HepG2 (cell line): ENCODE results near the gene PIEZO2. TPM values are rescaled to one million over a fixed set of nuclear protein-coding genes. Genes with fewer than 3 reads are reported as not detected.
A peak's percentile ranks its signal among the peaks of the same experiment; 100 is the strongest.

ENCODE experiments used
- ATF3 ChIP-seq: sonication (generic); formaldehyde crosslinking; IDR thresholded peaks from 2 replicates; pipeline ENCODE4 v1.4.0; 2020; ENCODE audit warnings: missing genetic modification reagents
- ATF6 ChIP-seq: sonication (generic); formaldehyde crosslinking; conservative IDR thresholded peaks from 2 replicates; pipeline ENCODE4 v1.4.0; 2020; ENCODE audit warnings: missing genetic modification reagents
- BHLHE40 ChIP-seq: IDR thresholded peaks from 2 replicates; pipeline ENCODE4 v1.6.1; 2011; ENCODE audit warnings: low read length, improper control_type of control experiment
- DMAP1 ChIP-seq: IDR thresholded peaks from 2 replicates; pipeline ENCODE4 v1.6.1; 2016
- DR1 ChIP-seq: sonication (generic); formaldehyde crosslinking; IDR thresholded peaks from 2 replicates; pipeline ENCODE4 v1.8.0; 2021; ENCODE audit warnings: mild to moderate bottlenecking, missing genetic modification reagents, inconsistent platforms
- FOXA3 ChIP-seq: IDR thresholded peaks from 2 replicates; pipeline ENCODE4 v1.6.1; 2016; ENCODE audit warnings: missing genetic modification reagents, missing compliant biosample characterization
- HNRNPLL ChIP-seq: fragments of 200-400 bp; formaldehyde crosslinking; IDR thresholded peaks from 2 replicates; pipeline ENCODE4 v1.6.1; 2017; ENCODE audit warnings: mild to moderate bottlenecking, low read depth, low read length; ENCODE audit not compliant: poor library complexity, severe bottlenecking
- MAF1 ChIP-seq: sonication (generic); formaldehyde crosslinking; IDR thresholded peaks from 2 replicates; pipeline ENCODE4 v1.5.0; 2020; ENCODE audit warnings: missing genetic modification reagents, borderline replicate concordance
- MBNL3 ChIP-seq: fragments of 250-450 bp; sonication (Bioruptor Pico); conservative IDR thresholded peaks from 2 replicates; pipeline ENCODE4 v1.8.0; 2022; ENCODE audit warnings: mild to moderate bottlenecking, inconsistent platforms
- NR2F6 ChIP-seq, 2 experiments: IDR thresholded peaks; 2 replicates each; pipeline ENCODE4 v1.6.1; 2016; ENCODE audit warnings: antibody characterized with exemption in 1 of 2, mild to moderate bottlenecking in 1 of 2
- PCBP2 ChIP-seq: fragments of 200-400 bp; formaldehyde crosslinking; optimal IDR thresholded peaks from 2 replicates; pipeline ENCODE3; 2018; ENCODE audit warnings: low read length, low read depth; ENCODE audit not compliant: poor library complexity, severe bottlenecking
- POGZ ChIP-seq: sonication (generic); formaldehyde crosslinking; IDR thresholded peaks from 2 replicates; pipeline ENCODE4 v1.4.0; 2020; ENCODE audit warnings: mild to moderate bottlenecking, missing genetic modification reagents
- ZHX1 ChIP-seq: sonication (generic); formaldehyde crosslinking; IDR thresholded peaks from 2 replicates; pipeline ENCODE4 v1.8.1; 2022; ENCODE audit warnings: low read depth, mild to moderate bottlenecking, missing genetic modification reagents
- ZNF251 ChIP-seq: sonication (generic); formaldehyde crosslinking; IDR thresholded peaks from 2 replicates; pipeline ENCODE4 v1.9.0; 2021; ENCODE audit warnings: mild to moderate bottlenecking, missing genetic modification reagents
- ZNF282 ChIP-seq: fragments of 450-650 bp; IDR thresholded peaks from 2 replicates; pipeline ENCODE4 v1.6.1; 2018; ENCODE audit not compliant: partially characterized antibody
- ZNF3 ChIP-seq: IDR thresholded peaks from 2 replicates; pipeline ENCODE4 v1.7.0; 2017; ENCODE audit warnings: inconsistent platforms
- ZNF766 ChIP-seq: sonication (generic); formaldehyde crosslinking; IDR thresholded peaks from 2 replicates; pipeline ENCODE4 v1.5.0; 2020; ENCODE audit warnings: missing genetic modification reagents, borderline replicate concordance
- ZSCAN25 ChIP-seq: sonication (generic); formaldehyde crosslinking; IDR thresholded peaks from 2 replicates; pipeline ENCODE4 v1.8.0; 2022; ENCODE audit warnings: mild to moderate bottlenecking, missing genetic modification reagents
- polyA plus RNA-seq, 8 experiments: library from polyadenylated mRNA; depleted of rRNA in 3 of 8; stranded (reverse) in 7 of 8; unstranded in 1 of 8; fragments of >200 nt; fragmentation: Illumina TruSeq in 4 of 8; extraction: Trizol in 4 of 8; gene quantifications; 2 replicates each; pipeline versions ENCODE4 v1.2.1 to v1.2.3, GENCODE V29; 2011 to 2016; ENCODE audit warnings: low read depth in 4 of 8, missing spikeins in 1 of 8, mixed read lengths in 1 of 8; ENCODE audit not compliant: insufficient read depth in 1 of 8
- total RNA-seq, 5 experiments: library from RNA; depleted of rRNA; stranded (reverse); fragments of >200 nt; fragmentation: Illumina TruSeq; extraction: Trizol; gene quantifications; 2 replicates each; pipeline ENCODE4 v1.2.3, GENCODE V29; 2016; ENCODE audit warnings: low read depth in 1 of 5
- TF ChIP-seq, protein P1 (sequence below): sonication (generic); formaldehyde crosslinking; IDR thresholded peaks from 2 replicates; pipeline ENCODE4 v1.4.0; 2020; ENCODE audit warnings: missing genetic modification reagents
- TF ChIP-seq, protein P2 (sequence below): fragments of 450-650 bp; IDR thresholded peaks from 2 replicates; pipeline ENCODE4 v1.6.1; 2017

Gene PIEZO2
- total and polyA plus RNA-seq, 2 of the 13 experiments (the other 11 are each of a cell fraction or from before 2014, with no cell fraction given), result 15.2 to 27.2 TPM

GRCh38 chr18:10901329-10901728 is 248.0 kb downstream of the PIEZO2 start (continued):
- TF ChIP-seq, protein P1, sequence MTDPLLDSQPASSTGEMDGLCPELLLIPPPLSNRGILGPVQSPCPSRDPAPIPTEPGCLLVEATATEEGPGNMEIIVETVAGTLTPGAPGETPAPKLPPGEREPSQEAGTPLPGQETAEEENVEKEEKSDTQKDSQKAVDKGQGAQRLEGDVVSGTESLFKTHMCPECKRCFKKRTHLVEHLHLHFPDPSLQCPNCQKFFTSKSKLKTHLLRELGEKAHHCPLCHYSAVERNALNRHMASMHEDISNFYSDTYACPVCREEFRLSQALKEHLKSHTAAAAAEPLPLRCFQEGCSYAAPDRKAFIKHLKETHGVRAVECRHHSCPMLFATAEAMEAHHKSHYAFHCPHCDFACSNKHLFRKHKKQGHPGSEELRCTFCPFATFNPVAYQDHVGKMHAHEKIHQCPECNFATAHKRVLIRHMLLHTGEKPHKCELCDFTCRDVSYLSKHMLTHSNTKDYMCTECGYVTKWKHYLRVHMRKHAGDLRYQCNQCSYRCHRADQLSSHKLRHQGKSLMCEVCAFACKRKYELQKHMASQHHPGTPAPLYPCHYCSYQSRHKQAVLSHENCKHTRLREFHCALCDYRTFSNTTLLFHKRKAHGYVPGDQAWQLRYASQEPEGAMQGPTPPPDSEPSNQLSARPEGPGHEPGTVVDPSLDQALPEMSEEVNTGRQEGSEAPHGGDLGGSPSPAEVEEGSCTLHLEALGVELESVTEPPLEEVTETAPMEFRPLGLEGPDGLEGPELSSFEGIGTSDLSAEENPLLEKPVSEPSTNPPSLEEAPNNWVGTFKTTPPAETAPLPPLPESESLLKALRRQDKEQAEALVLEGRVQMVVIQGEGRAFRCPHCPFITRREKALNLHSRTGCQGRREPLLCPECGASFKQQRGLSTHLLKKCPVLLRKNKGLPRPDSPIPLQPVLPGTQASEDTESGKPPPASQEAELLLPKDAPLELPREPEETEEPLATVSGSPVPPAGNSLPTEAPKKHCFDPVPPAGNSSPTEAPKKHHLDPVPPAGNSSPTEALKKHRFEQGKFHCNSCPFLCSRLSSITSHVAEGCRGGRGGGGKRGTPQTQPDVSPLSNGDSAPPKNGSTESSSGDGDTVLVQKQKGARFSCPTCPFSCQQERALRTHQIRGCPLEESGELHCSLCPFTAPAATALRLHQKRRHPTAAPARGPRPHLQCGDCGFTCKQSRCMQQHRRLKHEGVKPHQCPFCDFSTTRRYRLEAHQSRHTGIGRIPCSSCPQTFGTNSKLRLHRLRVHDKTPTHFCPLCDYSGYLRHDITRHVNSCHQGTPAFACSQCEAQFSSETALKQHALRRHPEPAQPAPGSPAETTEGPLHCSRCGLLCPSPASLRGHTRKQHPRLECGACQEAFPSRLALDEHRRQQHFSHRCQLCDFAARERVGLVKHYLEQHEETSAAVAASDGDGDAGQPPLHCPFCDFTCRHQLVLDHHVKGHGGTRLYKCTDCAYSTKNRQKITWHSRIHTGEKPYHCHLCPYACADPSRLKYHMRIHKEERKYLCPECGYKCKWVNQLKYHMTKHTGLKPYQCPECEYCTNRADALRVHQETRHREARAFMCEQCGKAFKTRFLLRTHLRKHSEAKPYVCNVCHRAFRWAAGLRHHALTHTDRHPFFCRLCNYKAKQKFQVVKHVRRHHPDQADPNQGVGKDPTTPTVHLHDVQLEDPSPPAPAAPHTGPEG (CRISPR knock-in tag), result no peak
- TF ChIP-seq ZNF3 (no peak), BHLHE40 (no peak), ZHX1 (CRISPR knock-in tag) (no peak), ATF6 (no peak), ZNF282 (no peak), DR1 (CRISPR knock-in tag) (no peak), NR2F6 (IDR thresholded peaks at IDR 0.05) (0 out of 2 replicates have a peak, but pooled peaks have one; percentile 8), NR2F6 (CRISPR knock-in tag; IDR thresholded peaks at IDR 0.05) (0 out of 2 replicates have a peak, but pooled peaks have one; percentile 38), FOXA3 (CRISPR knock-in tag) (peak; percentile 80), ATF3 (CRISPR knock-in tag) (no peak), PCBP2 (no peak), DMAP1 (CRISPR knock-in tag) (no peak), ZNF766 (no peak), POGZ (CRISPR knock-in tag) (peak; percentile 88), HNRNPLL (no peak), MAF1 (CRISPR knock-in tag) (no peak), MBNL3 (CRISPR knock-in tag) (no peak), ZNF251 (CRISPR knock-in tag) (no peak), ZSCAN25 (peak; percentile 35; the same call in 1 of the 2 replicates)
- TF ChIP-seq, protein P2, sequence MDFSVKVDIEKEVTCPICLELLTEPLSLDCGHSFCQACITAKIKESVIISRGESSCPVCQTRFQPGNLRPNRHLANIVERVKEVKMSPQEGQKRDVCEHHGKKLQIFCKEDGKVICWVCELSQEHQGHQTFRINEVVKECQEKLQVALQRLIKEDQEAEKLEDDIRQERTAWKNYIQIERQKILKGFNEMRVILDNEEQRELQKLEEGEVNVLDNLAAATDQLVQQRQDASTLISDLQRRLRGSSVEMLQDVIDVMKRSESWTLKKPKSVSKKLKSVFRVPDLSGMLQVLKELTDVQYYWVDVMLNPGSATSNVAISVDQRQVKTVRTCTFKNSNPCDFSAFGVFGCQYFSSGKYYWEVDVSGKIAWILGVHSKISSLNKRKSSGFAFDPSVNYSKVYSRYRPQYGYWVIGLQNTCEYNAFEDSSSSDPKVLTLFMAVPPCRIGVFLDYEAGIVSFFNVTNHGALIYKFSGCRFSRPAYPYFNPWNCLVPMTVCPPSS, result no peak
